Kidney capillary endothelial cell (primary cell): ENCODE results near the gene C1QTNF2.

ENCODE experiments used
- DNase-seq: peaks from one replicate; pipeline ENCODE4 v3.0.0-alpha.2; 2018; ENCODE audit warnings: low spot score

The C1QTNF2 gene

GRCh38 chr5:160369990-160370712 lies at the start of gene C1QTNF2:
Gene C1QTNF2, minus strand, starts transcription at chr5:160370626. Its CDS starts 15,615 bp downstream, at chr5:160355011.
- DNase-seq: peak; percentile 56

GRCh38 chr5:160420331-160420610 lies 49.8 kb upstream of the C1QTNF2 start:
- no peak for DNase-seq

GRCh38 chr5:160419458-160420330 lies 49.3 kb upstream of the C1QTNF2 start:
- no peak for DNase-seq

- DNase-seq: peak; percentile 90
Observed at GRCh38 chr5:160418561-160419457, 48.4 kb upstream of the C1QTNF2 start, which contains the start of gene SLU7. Gene SLU7, minus strand, starts transcription at chr5:160419081. Its CDS starts 3,787 bp downstream, at chr5:160415294.

- peak; percentile 96 for DNase-seq
Observed at GRCh38 chr5:160399402-160400353, 29.3 kb upstream of the C1QTNF2 start, which contains the start of gene FAM200C. Gene FAM200C, minus strand, starts transcription at chr5:160400054. Its CDS starts 4,564 bp downstream, at chr5:160395490.

GRCh38 chr5:160398806-160399205 lies 28.4 kb upstream of the C1QTNF2 start:
- no peak for DNase-seq

- DNase-seq: no peak
Observed at GRCh38 chr5:160397492-160397891, 27.1 kb upstream of the C1QTNF2 start.

GRCh38 chr5:160395111-160395510 lies 24.7 kb upstream of the C1QTNF2 start:
- no peak for DNase-seq

- peak; percentile 44 for DNase-seq
Observed at GRCh38 chr5:160390787-160391696, 20.6 kb upstream of the C1QTNF2 start.

- no peak for DNase-seq
Observed at GRCh38 chr5:160387445-160387844, 17.0 kb upstream of the C1QTNF2 start.

GRCh38 chr5:160385496-160385895 lies 15.1 kb upstream of the C1QTNF2 start:
- no peak for DNase-seq

- no peak for DNase-seq
Observed at GRCh38 chr5:160384681-160385080, 14.3 kb upstream of the C1QTNF2 start.

GRCh38 chr5:160382346-160382745 lies 11.9 kb upstream of the C1QTNF2 start:
- no peak for DNase-seq

GRCh38 chr5:160380041-160380440 lies 9.6 kb upstream of the C1QTNF2 start:
- no peak for DNase-seq

GRCh38 chr5:160379511-160379910 lies 9.1 kb upstream of the C1QTNF2 start:
- no peak for DNase-seq

GRCh38 chr5:160378330-160378729 lies 7.9 kb upstream of the C1QTNF2 start:
- DNase-seq: no peak

- DNase-seq: no peak
Observed at GRCh38 chr5:160377651-160378050, 7.2 kb upstream of the C1QTNF2 start.

- no peak for DNase-seq
Observed at GRCh38 chr5:160376416-160376815, 6.0 kb upstream of the C1QTNF2 start.

- DNase-seq: no peak
Observed at GRCh38 chr5:160375701-160376100, 5.3 kb upstream of the C1QTNF2 start.

GRCh38 chr5:160375166-160375565 lies 4.7 kb upstream of the C1QTNF2 start:
- DNase-seq: no peak
